Fibroblast of peridontal ligament (primary cell): ENCODE measurements around the gene TUBA3D.
"Not testable (repeated sequence)": the region's sequence is repeated elsewhere in the genome, so short reads cannot be mapped to it uniquely, and the experiment has no call there.

Source experiments
- DNase-seq: peaks from one replicate; pipeline ENCODE4 v3.0.0-alpha.2; 2010; ENCODE audit errors: extremely low read depth

Gene TUBA3D

DNA sequence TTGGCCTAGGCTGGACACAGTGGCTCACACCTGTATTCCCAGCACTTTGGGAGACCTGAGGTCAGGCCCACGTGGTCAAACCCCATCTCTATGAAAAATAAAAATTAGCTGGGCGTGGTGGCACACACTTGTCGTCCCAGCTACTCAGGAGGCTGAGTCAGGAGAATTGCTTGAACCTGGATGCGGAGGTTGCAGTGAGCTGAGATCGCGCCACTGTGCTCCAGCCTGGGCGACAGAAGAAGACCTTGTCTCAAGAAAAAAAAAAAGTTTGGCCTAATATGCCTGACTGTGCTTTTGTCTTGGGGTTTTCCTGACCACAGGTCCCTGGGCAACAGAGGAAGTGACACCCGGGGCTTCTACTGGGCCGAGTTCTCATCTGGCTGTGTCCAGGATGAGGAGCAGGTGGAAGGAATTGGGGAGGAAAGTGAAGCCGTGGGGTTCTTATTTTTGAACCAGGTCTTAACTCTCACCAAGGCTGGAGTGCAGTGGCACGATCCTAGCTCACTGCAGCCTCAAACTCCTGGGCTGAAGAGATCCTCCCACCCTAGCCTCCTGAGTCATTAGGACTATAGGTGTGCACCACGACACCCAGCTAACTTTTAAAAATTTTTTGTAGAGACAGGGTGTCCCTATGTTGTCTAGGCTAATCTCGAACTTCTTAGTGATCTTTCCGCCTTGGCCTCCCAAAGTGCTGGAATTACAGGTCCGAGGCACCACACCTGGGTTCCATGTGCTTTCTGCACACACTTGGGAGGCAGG lies 38.7 kb downstream of the TUBA3D start:
- not testable (repeated sequence) for DNase-seq

DNA sequence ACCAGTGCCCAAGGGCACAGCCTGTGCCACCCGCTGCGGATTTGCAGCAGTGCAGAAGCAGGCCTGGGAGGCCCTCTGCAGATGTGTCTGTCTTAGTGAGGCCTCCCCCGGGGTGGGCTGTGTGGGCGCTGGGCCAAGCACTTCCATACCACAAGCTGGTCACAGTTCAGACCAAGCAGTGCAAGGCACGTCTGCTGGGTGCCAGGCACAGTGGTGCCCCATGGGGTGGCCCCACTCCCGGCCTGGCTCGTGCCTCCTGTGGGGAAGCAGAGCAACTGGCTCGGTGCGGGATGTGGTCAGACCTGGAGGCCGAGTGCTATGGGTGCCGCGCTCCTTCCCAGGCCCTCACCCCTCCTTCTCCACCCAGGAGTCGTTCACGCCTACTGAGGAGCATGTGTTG lies 39.3 kb downstream of the TUBA3D start:
- not testable (repeated sequence) for DNase-seq

DNA sequence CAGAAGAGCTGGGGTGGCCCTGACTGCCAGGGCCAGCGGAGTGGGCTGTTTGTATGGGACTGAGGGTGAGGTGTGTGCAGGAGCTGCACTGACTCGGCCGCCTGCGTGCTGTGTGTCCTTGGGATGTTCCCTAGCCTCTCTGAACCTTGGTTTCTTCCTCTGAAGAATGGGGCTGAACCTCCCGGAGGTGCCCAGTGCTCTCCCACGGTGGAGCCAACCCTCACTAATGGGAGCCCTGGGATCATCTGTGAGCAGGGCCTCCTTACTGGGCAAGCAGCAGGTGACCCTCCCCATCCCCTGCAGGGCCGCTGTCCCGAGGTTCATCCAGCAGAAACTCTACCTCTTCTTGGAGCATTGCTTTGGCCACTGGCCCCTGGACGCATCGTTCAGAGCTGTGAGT lies 40.1 kb downstream of the TUBA3D start:
- DNase-seq, result no peak

DNA sequence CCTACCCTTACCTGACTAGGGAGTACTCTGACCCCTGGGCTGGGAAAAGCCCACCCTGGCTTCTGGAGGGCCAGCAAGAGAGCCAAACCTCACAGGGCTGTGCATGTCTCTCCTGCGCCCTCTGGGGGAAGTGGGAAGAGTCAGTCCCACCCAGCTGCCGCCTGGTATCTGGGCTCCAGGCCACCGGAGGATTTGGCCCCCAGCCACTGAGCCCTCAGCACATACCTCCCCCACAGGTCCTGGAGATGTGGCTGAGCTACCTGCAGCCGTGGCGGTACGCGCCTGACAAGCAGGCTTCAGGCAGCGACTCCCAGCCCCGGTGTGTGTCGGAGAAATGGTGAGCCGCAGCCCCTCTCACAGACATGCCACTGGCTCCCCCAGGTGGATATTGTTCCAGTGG lies 40.7 kb downstream of the TUBA3D start:
- DNase-seq, result not testable (repeated sequence)

DNA sequence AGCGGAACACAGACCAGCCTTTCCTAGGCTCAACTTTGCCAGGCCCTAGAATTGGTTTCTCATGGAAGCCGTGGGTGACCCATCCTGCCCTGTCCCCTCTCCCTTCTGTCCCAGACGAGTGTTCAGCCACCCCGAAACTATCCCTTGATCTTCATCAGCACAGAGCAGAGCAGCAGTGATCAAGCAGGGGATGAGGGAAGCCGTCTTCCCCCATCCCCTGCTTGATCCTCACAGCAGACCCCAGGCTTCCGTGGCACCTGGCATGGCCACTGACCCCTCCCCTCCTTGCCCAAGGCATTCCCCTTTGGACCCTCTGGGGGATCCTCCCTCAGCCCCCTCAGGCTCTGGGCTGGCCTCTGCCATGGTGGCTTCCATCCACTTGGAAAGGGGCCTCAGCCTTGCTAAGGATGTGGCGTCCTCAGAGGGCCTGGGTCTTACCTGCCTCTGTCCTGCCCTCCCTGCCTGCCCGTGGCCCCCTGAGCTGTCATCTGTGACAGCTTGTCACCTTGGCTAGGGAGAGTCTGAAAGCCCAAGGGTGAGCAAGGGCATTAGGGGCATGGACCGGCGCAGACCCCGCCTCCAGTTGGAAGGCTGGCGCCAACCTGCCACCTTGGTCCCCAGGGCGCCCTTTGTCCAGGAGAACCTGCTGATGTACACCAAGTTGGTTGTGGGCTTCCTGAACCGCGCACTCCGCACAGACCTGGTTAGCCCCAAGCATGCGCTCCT lies 41.4 kb downstream of the TUBA3D start:
- no peak for DNase-seq

DNA sequence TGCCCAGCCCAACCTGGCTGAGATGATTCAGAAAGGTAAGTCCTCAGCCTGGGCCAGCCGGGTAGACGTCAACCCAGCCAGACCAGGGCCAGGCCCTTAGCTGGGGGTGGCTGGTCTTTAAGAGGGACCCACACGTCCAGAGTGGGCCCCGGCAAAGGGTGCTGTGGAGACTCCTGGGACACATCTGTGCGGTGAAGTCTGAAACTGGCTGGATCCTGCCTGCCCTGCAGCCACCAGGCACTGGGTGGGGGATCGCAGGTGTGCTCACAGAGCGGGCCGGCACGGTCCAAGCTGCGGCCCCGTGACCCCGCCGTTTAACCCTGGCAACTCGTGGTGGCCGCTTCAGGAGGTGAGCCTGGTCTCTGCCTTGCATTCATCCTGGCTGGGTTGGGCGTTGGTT lies 41.9 kb downstream of the TUBA3D start:
- not testable (repeated sequence) for DNase-seq

DNA sequence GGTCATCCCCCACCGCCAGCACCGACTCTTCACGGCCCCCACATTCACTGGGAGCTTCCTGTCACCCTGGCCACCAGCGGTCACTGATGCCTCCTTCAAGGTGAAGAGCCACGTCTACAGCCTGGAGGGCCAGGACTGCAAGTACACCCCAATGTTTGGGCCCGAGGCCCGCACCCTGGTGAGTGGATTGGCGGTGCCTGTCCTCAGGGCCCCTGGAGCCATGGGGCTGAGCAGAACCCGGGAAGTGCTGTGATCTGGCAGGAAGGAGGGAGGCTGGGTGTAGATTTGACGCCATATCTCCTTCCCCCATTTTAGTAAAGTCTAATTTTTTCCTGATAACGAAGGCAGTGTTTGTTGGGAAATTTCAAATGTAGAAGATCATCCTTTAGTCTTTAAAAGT lies 42.6 kb downstream of the TUBA3D start:
- not testable (repeated sequence) for DNase-seq

DNA sequence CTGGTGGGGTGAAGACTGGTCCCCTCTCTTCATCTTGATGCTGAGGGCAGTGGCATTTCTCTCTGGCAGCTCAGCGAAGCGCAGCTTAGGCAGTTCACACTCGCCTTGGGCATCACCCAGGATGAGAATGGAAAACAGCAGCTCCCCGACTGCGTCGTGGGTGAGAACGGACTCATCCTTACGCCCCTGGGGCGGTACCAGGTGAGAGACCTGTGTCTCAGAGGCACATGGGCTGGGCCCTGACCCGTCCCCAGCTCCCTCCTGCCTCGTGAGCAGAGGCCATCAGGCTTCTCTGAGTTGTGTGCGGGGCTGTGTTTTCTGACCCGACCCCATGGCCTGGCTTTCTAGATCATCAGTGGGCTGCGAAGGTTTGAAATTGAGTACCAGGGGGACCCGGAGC lies 43.5 kb downstream of the TUBA3D start:
- DNase-seq, result no peak

DNA sequence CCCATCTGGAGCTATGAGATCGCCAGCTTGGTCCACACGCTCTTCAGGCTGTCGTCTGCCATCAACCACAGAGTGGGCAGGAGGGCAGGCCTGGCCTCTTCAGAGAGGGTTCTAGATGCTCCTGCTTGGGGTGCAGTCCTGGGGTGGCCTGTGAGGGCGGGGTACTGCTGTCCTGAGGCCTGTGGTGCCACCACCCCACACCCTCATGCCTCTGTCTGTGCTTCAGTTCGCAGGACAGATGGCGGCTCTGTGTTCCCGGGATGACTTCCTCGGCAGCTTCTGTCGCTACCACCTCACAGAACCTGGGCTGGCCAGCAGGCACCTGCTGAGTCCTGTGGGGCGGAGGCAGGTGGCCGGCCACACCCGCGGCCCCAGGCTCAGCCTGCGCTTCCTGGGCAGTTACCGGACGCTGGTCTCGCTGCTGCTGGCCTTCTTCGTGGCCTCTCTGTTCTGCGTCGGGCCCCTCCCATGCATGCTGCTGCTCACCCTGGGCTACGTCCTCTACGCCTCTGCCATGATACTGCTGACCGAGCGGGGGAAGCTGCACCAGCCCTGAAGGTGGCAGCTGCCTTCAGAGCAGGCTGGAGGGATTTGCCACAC lies 44.1 kb downstream of the TUBA3D start:
- not testable (repeated sequence) for DNase-seq

DNA sequence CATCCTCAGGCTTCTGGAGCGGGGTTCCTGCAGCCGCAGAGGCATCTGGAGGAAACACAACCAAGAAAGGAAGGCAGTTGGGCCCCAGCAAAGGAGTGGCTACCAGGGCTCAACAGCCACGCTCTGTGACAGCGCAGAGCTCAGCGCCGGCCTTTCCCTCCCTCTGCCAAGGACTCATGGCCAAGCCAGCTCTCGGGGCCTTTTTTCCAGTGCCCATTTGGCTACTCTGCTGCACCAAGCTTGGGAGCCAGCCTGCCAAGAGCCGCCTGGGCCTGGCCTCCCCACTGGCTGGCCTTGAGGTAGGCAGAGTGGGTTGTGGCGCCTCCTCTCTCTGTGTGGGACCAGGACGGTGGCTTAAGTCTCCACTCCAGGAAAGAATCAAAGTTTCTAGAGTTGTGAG lies 44.6 kb downstream of the TUBA3D start:
- no peak for DNase-seq

DNA sequence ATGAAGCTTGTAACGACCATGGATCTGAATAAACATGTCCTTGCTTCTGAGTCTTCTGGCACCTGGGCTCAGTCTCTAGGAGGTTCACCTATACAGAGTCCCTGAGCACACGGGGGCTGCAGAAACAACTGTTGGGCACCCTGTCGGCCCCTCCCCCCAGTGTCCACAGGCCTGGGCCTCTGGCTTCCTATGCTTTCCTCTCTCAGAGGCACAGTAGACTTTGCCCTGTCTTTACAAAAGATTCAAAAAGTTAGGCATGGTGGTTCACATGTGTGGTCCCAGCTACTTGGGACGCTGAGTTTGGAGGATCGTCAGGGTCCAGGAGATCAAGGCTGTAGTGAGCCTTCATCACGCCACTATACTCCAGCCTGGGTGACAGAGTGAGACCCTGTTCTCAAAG lies 45.6 kb downstream of the TUBA3D start:
- DNase-seq, result not testable (repeated sequence)

DNA sequence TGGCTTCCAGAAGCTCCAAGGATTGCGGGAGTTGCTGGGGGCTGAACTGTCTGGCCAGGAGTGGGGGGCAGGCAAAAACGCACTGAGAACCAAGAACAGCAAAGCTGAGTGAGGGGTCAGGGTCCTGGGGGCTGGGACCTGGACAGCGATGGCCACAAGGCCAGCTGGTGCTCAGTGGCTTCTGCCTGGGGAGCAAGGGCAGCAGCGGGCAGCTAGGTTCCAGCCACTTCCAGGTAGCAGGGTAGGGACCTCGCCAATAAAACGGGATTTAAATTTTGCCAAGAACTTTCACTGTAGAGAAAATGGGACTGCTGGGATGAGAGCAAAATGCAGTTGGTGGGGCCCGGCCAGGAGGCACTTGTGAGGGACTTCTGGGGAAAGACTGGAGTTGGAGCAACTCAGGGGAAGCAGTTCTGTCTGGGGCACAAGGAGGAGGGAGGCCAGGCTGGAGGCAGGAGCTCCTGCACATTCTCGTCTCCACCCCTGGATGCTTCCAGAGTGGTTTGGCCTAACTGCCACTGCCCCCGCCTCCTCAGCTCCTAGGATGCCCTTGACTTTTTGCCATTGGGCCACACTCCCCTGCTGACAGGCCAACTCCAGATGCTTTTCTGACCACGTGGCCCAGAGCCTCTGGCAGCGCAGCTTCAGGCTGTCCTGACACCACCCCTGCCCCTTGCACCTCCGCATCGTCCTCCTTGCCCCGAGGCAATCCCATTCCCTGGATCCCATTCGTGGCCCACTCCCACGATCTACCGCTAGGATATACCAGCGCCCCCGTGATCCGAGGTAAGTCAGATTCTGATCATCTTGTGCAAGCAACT lies 46.3 kb downstream of the TUBA3D start:
- no peak for DNase-seq

DNA sequence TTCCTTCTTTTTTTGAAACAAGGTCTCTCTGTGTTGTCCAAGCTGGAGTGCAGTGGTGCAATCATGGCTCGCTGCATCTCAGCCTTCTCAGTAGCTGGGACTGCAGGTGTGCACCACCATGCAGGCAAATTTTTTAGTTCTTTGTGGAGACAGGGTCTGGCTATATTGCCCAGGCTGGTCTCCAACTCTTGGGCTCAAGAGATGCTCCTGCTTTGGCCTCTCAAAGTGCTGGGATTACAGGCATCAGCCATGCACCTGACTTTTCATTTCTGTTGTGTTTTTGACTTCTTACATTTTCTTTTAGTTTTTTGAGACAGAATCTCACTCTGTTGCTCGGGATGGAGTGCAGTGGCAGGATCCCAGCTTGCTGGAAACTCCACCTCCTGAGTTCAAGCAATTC lies 49.3 kb downstream of the TUBA3D start:
- not testable (repeated sequence) for DNase-seq

DNA sequence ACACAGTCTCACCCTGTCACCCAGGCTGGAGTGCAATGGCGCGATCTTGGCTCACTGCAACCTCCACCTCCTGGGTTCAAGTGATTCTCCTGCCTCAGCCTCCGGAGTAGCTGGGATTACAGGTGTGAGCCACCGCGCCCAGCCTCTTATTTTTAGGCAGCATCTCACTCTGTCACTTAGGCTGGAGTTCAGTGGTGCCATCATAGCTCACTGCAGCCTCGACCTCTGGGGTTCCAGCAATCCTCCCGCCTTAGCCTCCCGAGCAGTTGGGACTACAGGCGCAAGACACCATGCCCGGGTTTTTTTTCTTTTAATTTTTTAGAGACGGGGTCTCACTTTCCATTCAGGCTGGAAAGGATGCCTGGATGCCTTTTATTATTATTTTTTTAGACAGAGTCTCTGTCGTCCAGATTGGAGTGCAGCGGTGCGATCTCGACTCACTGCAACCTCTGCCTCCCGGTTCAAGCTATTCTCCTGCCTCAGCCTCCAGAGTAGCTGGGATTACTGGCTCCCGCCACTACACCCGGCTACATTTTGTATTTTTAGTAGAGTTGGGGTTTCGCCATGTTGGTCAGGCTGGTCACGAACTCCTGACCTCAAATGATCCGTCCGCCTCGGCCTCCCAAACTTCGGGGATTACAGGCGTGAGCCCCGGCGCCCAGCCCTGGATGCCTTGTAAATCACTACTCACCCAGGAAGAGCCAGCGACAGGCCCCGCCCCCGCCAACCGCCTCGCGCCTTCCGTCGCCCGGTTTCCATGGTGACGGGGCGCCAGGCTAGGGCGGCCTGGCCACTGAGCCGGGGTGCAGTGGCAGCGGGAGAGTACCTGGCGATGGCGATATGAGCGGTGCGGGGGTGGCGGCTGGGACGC lies 51.4 kb downstream of the TUBA3D start, which contains the start of gene CCDC74A:
CCDC74A (plus strand) TSS at position 758 of the 871 bp plus-strand sequence; CDS start at position 841, 83 bp downstream.
- peak; percentile 40 for DNase-seq

DNA sequence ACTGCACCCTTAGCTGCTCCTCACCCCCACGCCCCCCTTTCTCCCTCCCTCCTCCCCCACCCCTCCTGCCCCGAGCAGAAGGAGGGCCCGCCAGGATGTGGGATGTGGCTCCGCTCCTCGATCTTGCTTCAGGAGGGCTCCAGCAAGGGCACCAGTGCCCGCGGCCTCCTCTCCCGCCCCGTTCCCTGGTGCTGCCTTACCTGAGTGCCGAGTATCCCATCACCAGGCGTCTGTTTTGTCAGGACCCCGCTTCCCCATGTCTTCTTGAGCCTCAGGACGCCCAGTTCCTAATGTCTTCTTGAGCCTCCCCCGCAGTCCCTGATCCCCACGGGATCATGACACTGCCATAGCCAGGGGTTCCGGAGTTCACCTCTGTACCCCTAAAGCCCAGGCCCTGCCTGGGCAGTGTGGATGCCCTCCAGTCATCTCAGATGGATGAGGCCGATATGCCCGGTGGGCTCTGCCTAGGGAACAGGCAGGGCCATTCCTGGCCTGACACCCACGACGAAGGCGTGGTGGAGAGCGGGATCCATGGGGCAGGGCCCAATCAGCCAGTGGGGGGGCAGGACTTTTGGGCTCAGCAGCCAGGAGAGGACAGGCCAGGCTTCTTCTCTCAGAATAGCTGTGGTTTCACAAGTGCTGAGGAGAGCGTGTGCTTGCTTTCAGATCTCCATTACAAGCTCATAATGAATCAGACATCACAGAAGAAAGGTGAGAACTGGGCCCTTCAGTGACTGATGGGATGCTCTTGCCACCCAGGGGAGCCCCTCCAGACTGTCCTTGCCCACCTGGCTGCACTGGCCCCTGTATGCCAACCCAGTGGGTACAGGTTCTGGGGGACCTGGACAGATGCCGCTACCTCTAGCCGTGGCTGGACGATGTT lies 53.3 kb downstream of the TUBA3D start:
- not testable (repeated sequence) for DNase-seq

DNA sequence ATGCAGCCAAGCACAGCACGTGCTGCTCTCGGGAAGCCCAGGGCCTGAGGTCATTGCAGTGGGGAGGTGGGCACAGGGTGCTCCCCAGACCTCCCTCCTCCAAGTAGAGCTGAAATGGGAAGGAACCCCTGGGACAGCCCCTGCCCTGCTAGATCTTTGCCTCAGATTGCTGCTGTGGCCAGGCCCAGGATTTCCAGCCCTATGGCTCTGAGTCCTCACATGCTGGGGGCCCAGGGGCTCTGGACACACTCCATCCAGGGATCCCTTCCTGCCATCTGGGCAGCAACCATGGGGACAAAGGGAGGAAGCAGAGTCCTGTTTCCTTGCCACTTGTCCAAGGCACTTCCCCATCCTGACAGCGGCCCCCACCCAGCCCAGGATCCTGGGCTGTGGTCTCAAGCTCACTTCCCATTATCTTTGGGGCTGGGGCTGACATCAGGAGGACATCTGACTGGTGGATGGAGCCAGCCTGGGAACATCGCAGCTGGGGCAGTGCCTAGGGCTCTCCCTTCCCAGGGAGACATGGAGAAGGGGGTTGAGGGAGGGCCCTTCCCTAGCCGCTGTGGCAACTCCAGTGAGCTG lies 54.0 kb downstream of the TUBA3D start:
- not testable (repeated sequence) for DNase-seq

DNA sequence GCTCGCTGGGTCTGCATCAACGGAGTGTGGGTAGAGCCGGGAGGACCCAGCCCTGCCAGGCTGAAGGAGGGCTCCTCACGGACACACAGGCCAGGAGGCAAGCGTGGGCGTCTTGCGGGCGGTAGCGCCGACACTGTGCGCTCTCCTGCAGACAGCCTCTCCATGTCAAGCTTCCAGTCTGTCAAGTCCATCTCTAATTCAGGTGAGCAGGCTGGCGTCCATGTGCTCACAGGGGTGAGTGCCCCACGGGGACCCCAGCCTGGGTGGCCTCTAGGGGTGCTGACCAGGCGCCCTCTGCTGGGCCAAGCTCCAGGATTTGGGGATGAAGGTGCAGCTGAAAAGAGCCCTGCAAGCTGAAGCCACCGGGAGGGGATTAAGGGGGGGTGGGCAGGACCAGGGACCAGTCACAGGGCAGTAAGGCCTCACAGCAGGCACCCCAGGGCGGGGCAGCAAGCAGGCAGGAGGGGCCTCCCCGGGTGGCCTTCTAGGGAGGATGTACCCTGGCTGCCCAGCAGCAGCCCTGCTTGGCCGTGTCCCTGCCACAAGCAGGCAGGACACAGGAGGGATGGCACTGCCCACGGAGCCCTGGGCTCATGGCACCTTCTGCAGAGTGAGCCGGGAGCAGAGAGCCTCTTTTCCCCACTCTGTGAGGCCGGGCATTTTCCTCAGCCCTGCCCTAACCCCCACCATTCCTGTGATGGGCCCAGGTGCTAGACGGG lies 54.9 kb downstream of the TUBA3D start:
- not testable (repeated sequence) for DNase-seq

DNA sequence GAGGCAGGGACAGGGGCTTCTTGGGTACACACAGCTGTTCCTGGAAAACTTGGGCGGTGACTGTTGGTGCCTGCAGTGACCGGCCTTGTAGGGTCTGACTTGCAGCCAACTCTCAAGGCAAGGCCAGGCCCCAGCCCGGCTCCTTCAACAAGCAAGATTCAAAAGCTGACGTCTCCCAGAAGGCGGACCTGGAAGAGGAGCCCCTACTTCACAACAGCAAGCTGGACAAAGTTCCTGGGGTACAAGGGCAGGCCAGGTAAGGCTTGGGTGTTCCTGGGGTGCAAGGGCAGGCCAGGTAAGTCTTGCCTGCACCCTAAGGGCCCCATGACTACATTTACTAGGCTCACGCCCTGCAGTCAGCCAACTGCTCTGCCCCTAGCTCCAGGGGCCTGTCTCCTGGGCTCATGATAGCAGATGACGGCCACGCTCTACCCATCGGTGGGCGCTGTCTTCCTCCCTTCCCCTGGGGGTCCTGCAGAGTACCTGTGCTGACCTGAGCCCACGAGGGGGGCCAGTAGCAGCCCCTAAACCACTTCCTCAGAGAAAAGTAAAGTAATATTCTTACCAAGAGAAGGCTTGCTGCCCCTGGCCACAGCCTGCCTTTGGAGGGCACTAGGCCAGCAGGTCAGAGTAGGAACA lies 55.7 kb downstream of the TUBA3D start:
- DNase-seq, result not testable (repeated sequence)
